HTR-8/SVneo (cell line): Measurements from ENCODE around the gene OSBPL6.

ENCODE experiments used
- DNase-seq: peaks from one replicate; pipeline ENCODE4 v3.0.0; 2011; ENCODE audit warnings: low spot score, mixed read lengths; ENCODE audit not compliant: insufficient read length
- FAIRE-seq: peaks from 2 replicates; lab custom pipeline; 2011; peaks lifted over from hg19 to GRCh38; lab: Jason Lieb, UNC

Gene OSBPL6

DNA sequence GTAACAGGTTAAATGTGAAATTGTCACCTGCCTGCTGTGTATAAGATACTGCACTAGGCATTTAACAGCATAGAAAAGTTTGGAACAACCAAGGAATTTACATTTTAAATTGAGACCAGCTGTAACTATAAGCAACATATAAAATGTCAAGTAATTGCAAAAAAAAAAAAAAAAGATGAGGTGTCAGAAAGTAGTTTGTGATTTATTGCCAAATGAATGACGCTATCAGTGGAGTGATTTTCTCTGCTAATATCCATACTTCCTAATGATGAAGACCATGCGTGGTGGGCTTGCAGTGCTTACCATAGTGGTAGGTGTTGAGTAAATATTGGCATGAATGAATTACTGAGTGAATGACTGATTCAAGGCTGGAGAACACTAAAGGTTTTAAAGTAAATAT lies 73.3 kb downstream of the OSBPL6 start:
- FAIRE-seq (no peak), DNase-seq (no peak)

DNA sequence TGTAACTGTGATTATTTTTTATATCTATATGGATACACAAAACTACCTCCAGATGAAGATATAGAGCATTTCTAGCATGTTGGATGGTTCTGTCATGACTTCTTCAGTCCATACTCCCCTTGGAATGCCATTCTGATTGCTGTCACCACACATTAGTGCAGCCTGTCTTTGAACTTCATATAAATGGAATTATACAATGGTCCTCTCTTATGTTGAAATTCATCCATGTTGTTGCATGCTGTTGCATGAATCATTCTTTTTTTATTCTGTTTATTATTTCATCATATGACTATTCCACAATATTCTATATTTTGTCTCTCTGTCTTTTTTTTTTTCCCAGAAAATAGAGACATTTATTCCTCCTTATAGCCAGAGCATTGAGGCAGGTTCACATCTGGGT lies 74.1 kb downstream of the OSBPL6 start:
- DNase-seq (no peak), FAIRE-seq (no peak)

DNA sequence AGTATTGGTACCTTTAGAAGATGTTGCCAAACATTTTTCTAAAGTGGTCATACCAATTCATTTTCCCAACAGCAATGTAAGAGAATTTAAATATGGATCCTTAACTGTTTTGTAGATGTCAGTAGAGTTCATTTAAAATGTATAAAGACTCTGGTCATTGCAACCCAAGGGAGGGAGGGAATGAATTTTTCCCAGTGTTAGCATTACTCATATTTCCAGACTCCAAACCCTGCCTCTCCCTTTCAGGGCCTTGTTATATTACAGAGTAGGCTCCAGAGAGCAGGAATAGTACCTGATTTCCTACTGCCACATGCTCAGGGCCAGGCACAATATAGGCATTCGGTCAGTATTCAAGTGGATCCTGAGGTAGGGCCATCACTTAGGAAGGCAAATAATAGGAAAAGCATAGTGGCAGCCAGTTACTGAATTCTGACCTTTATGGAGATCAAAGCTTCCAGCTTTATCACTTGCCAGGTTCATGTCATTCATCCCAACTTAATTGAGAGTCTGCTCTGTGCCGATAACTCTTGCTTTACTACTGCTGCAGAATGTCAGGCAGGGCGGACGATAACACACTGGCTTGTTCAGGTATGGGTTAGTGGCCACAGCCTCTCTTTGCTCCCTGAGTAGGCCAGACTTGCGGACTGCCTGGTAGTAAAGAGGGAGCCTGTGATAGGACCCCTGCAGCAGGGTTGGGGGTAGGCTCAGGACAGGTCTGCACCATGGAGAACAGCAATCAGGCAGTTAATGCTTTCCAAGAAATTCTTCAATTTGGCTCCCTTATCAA lies 75.3 kb downstream of the OSBPL6 start:
- no peak for DNase-seq
- FAIRE-seq, result no peak

DNA sequence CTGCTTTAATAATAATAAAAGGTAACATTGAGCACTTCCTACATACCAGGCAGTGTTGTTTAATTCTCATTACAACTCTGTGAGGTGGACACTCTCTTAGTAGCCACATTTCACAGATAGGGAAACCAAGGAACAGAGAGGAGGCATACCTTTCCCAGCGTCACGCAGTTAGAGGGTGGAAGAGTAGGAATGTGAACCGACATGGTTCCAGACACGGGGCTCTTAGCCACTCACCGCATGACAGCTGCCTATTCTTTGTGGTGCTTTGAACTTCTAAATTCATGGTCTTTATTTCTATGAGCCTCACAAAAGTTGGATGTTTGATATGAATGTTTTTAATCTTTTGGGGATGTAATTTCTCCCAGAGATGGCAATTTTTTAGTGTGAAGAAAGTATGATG lies 76.0 kb downstream of the OSBPL6 start:
- no peak for DNase-seq
- no peak for FAIRE-seq

DNA sequence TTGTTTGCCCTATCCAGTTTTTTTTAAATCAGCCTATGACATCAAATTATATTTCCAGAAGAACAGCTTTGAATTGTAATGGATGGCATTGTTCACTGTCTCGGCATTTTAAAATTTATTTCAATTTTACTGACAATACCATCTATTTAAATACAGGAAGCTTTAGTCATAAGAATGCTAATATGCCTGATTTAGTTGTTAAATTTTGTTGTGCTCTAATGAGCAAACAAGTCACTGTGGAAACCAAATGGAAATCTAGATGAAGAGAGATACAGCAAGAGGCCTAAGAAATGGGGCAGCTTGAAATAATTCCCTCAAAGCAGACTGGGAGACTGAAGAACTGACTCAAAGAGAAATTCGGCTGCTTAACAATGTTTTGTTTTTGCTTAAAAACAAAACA lies 76.8 kb downstream of the OSBPL6 start:
- no peak for DNase-seq
- FAIRE-seq, result no peak

DNA sequence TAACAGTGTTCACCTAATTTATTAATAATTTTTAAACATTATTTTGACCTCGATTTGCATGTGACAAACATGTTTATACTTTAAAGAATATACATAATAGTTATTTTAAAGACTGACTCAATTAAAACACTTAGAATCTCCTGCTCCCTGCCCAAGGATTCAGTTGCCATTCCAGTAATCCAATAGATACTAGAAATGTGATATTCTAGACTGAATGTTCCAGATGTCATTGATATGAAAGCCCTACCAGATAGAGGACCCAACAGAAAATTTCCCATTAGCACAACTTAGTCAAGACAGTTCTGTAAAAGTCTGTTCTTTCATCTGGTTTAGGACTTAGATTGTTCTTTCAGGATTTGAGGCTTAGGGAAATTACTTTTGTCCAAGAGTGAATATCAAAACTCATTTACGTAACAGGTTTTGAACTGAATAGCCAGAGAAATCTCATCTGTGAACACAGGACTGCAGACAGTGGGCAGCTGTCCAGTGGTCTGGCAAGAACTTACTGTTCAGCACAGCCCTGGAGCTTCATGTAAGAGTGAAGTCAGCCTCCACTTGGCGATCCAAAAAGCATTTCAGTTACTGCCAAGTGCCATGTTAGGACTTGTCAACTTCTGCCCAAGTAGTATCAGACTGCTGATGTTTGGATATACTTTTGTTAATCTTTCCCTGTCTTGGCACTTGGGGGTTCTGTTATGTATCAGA lies 77.5 kb downstream of the OSBPL6 start:
- FAIRE-seq, result no peak
- DNase-seq, result no peak

DNA sequence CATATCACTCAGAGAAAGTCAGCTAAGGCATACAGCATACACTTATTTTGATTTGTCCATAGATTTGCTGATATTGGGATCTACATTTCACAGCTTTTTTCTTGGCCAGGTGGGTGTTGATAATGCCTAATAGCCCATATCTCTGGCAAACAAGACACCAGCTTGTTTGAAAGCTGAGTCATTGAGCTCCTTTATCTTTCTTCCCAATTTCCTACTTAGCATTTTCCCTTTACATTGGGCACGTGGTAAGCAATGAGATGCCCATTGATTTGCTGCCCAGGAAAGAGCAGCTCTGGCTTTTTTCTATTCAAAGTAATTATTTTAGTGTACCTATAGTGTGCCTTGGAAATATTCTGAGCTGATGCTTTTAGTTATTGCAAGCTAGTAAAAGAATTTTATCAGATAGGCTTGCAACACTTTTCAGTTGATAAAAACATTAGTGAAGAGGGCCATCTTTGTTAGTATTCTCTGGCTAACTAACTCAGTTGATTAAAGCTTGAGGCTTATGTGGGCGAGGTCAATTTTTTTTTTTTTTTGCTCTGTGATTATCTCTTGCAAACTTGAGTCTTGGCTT lies 79.6 kb downstream of the OSBPL6 start:
- FAIRE-seq (no peak), DNase-seq (no peak)

DNA sequence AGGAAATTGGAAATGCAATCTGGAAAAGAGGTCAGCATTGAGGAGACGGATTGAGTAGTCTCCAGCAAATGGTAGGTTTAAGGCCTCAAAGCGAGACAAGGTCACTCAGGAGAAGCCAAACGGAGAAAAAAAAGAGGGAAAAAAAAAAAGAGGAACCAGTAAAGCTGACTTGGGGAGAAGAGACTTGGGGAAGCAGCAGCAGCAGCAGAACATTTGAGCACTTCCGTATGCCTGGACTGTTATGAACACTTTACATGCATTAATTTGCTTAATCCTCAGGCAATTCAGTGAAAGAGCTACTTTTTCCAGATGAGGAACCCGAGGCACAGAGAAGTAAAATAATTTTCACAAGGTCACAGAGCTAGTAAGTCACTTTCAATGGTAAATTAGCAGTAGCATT lies 81.3 kb downstream of the OSBPL6 start:
- FAIRE-seq (no peak), DNase-seq (no peak)

DNA sequence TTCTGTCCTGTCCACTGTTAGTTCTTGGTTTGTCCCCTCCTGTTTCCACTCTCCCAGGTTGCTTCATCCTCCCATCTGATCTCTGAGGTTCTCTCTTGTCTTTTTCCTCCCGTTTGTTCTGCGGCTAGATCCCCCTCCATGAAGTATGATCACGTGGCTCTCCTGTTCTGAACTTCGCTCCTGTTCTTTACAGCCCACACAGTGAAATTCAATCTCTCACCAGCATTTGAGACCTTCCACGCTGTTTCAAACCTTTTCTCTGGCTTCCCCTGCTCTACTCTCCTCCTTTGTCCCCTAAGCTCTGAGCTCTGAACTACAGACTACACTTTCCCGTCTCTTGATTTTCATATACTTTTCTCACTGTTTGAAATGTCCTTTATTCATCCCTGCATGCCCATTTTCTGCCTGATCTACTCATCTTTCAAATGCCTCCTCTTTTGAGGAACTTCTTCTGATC lies 83.5 kb downstream of the OSBPL6 start:
- DNase-seq (peak; percentile 5), FAIRE-seq (no peak)

DNA sequence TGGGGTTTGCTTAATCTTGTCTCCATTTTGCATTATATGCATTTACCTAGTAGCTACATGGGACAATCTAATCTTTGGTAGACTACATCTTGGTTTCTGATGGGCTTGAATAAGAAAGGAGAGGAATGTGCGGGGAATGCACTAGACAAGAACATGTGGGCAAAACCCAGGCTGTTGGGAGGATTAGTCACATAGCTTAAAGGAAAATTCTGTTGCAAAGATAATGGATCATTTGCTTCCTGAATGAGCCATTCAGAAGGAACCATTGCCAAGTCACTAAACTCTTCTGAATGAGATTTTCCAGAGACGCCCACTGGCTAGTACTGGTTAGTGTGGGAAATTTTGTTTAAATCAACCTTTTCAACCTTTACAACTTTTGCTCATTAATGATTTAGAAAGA lies 84.8 kb downstream of the OSBPL6 start:
- FAIRE-seq, result peak; percentile 52
- DNase-seq, result peak; percentile 62

DNA sequence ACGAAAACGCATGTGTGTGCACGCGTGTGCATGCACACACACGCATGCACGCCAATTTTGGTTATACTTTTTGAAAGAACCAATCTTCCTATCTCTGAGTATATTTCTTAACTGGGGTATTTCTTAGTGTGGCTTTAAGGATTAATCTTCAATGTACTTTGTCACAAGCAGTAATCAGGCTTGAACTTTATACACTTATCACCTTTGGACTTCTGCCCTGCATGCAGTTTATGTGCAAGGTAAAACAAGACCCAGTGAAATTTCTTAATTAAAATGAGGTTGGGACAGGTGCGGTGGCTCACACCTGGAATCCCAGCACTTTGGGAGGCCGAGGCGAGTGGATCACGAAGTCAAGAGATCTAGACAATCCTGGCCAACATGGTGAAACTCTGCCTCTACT lies 85.3 kb downstream of the OSBPL6 start:
- no peak for DNase-seq
- FAIRE-seq, result no peak

DNA sequence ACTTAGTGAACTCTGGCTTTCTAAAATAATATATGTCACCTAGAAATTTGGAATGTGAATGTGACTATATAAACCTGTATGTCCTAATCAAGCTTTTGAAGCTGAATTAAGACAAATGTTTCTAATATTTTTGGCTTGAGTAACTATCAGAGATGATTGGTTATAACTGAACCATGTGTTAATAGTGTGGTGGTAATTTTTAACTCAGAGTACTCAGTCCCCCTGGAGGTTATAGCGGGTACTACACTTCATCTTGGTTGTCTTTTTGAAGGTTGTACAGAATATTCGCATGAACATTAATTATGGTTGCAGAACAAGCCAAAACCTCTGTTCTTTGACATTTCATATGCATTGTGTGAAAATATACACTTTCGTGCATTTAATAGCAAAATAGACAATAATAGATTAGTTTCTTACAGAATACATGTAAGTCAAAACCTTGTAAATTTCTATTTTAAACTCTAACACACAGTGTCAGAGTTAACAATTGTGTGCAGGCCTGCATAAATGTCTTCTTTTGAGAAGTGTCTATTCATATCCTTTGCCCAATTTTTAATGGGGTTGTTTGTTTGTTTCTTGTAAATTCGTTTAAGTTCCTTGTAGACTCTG lies 86.0 kb downstream of the OSBPL6 start:
- FAIRE-seq (no peak), DNase-seq (peak; percentile 44)

DNA sequence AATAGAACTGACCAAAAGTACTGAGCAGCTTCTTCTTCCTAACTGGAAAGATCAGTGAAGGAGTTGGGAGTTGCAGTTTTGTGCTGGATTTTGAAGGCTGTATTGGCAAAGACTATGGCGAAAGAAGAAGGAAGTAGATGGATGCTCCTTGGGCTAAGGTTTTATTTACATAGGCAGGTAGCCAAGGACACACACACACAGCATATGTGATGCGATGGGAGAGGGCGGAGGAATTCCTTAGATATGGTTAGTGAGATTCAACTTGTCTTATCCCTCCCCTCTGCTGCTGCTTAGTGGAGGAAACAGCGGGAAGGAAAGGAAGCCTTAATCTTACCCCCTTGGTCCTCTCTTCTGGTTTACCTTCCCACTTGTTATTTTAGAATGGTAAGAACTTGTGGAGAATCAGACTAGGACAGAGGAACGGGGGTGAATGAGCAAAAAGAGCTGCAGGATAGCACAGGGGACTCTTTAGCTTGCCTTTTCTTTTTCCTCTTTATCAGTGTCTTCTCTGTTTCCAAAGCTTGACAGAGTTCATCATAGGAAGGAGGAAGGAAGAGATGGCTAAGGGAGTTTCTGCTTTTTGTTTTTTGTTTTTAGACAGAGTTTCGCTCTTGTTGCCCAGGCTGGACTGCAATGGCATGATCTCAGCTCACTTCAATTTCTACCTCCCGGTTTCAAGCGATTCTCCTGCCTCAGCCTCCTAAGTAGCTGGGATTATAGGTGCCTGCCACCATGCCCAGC lies 87.9 kb downstream of the OSBPL6 start:
- DNase-seq (peak; percentile 24), FAIRE-seq (no peak)

DNA sequence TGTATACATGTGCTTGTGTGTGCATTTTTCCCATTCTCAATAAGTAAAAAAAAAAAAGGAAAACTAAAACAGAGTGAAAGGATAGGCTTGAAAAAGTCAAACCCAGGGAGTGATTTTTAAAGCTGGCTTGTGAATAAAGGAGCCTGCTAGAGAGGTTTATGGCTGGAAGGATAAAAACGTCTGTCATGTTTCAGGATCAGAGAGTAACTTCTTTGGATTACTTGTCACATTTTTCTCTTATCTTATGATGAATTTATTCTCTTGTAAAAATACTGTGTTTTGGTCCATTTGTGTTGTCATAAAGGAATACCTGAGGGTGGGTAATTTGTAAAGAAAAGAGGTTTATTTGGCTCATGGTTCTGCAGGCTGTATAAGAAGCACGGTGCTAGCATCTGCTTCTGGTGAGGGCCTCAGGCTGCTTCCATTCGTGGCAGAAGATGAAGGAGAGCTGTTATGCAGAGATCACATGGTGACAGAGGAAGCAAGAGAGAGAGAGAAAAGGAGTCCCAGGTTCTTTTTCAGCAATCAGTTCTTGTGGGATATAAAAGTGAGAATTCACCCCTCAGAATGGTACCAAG lies 89.1 kb downstream of the OSBPL6 start:
- DNase-seq (no peak), FAIRE-seq (no peak)

DNA sequence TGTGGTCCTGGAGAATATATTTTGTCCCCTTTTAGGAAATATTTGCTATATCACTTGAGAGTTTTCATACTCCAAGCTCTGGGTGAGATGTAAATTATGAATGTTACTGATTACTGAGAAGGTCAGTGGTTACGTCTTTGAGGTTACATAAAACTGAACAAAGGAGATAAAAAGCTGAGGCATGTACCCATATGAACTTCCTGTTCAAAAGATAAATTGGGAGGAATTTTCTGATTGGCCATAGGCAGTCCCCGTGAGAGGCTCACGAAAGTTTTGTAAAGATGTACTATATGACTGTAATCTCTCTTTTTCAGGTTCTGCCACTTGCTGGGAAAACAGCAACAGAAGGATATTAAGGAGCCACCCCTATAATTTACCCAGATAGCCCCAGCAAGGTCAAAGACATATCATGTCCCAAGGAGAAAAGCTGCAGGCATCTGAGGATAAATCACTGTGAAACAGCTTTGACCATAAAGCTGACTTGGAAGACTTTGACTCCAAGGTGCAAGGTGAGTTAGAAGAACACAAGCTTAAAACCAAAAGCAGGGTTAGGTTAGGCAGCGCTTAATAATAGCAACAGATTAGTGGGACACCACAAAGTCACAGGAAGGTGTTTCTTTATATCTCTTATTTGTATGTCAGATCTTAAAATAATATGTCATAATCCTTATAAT lies 90.4 kb downstream of the OSBPL6 start:
- no peak for DNase-seq
- FAIRE-seq, result no peak

DNA sequence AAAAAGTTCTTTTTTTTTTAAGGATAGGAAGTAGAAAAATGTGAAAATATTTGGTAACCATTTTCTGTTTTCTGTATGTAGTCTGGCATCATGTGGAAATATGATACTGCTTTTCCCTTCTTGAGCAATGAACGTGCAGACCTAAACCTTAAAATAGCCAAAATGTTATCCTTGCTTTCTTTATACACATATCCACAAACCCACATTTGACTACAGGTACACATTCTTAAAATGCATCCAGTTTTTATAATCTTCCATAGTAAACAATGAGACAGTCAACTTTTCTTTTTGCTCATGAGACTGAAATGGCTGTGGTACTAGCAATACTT lies 90.9 kb downstream of the OSBPL6 start:
- DNase-seq (no peak), FAIRE-seq (no peak)

DNA sequence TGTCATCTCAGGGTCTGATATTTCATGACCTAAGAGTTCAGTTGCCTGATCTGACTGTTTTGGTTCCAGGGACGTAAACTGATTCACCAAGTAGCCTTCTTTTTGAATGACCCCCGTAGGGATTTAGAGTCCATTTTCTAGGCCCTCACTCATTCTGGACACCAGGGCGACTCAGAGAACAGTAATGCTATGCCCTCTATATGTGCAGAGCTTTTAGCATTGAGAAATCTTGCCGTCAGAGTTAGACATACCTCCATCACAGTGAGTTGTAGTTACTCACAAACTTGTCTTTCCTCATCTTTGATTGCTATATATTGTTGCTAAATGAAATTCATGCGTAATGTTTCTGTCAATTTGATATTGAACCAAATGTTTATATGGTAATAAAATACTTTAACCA lies 92.3 kb downstream of the OSBPL6 start:
- no peak for FAIRE-seq
- no peak for DNase-seq

DNA sequence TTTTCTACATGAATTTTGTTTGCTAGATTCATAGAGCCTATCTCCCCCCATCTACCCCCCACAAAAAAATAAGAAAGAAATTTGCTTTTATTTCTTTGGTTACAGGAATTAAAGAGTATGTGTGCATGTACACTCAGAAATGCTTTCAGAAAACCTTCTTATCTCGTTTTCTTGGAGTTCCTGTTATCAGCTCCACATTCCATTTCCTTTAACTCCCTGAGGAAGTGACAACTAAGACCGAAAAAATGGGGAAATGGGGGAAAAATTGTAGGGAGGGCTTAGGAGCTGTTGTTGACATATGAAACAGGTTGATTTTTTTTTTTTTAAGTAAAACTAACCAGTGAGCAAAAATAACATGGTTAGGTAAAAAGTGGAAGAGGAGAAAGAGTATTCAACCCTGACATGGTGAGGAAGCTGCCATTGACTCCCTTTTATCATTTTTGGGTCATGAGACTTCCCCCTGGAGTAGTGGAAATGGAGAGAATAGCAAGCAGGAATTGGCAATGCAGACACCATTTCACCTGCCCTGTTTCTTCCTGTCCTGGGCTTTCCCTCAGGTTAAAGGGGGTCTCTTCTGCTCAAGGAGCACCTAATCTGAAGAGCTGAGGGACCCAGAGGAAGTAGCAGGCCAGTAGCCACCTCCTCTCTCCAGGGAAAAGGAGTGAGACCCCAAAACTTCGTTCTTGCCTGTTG lies 93.5 kb downstream of the OSBPL6 start:
- FAIRE-seq (no peak), DNase-seq (no peak)

DNA sequence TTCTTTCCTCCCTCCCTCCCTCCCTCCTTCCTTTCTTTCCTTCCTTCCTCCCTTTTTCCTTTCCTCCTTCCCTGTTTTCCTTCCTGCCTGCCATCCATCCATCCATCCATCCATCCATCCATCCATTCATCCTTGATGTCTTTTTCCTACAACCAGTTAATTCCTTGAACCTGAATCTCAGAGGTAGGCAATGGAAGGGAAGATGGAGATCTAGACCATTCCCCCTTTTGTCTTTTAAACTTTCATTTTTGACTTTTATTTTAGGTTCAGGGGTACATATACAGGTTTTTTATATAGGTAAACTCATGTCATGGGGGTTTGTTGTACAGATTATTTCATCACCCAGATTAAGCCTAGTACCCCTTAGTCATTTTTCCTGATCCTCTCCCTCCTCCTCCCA lies 97.4 kb downstream of the OSBPL6 start:
- DNase-seq, result no peak

More for the DNA sequence above, 97.4 kb downstream of the OSBPL6 start:
- no peak for FAIRE-seq
